ENCODE results near the gene VWDE. TPM values are rescaled to one million over a fixed set of nuclear protein-coding genes. Genes with fewer than 3 reads are reported as not detected.
"Not testable (repeated sequence)": the region's sequence is repeated elsewhere in the genome, so short reads cannot be mapped to it uniquely, and the experiment has no call there.

VWDE gene
- polyA plus RNA-seq (2011; rRNA removed): 2.1 and 2.4 TPM in 2 replicates
- polyA plus RNA-seq (2012; cell fraction: cytosol; rRNA removed): 0.24 and 0.26 TPM in 2 replicates
- polyA plus RNA-seq (2012; cell fraction: nucleus; rRNA removed): 0.31 and 0.40 TPM in 2 replicates
- polyA plus RNA-seq (2017; fragmentation: RNase III; extraction: RNeasy Plus Mini Kit Qiagen cat#74134 plus additional on column Dnase treatment): 0.59 to 1.2 TPM (median 0.73 TPM) in 3 replicates
- polyA minus RNA-seq (2011; rRNA and poly(A)+ RNA removed): 5.5 and 7.2 TPM in 2 replicates

GRCh38 chr7:12403287-12404181, at the start of gene VWDE:
TSS of gene VWDE (minus strand) at chr7:12403865. CDS start at chr7:12403716, 149 bp downstream.
- Histone ChIP-seq H3K9me3 (no peaks in the 10 kb centered on the region), H3K27ac (peak within 1 kb of the TSS; percentile 73 to 87), H3K4me3 (peak within 1 kb of the TSS; percentile 67), H3K4me2 (peak within 1 kb of the TSS; percentile 68), H3K4me1 (no peaks in the 10 kb centered on the region)
- peak; percentile 53 for TF ChIP-seq MAX (IDR thresholded peaks at IDR 0.05)
- TF ChIP-seq JUNB (IDR thresholded peaks at IDR 0.05): no peak
- peak; percentile 32; the same call in 1 of the 2 replicates for TF ChIP-seq PHF8 (IDR thresholded peaks at IDR 0.05; ENCODE audit: borderline replicate concordance, low read depth)
- ChIA-PET POLR2A (interaction anchor here (0.7 kb wide), 1 partner anchor 33 kb away, joined by 3 read pairs; no protein-coding TSS in a partner anchor), CTCF (interaction anchor here (0.9 to 1.2 kb wide), 6 partner anchors 30 to 529 kb away, joined by 3 to 5 read pairs (median 3); partner anchors contain the start of gene TMEM106B)
- FAIRE-seq (no peak), DNase-seq (ENCODE audit: low read depth in 1 of 2, low spot score in 1 of 2) (peak; percentile 61 to 66), ATAC-seq (peak; percentile 90 to 94)
- WGBS (ENCODE audit: missing lambda C conversion rate): under 1% methylated on average over 35 of the region's 54 CpGs

GRCh38 chr7:12453136-12453535, 49.5 kb upstream of the VWDE start:
- H3K4me3 ChIP-seq; FAIRE-seq; POLR2A ChIA-PET; H3K9me3 ChIP-seq; ATAC-seq; H3K4me2 ChIP-seq; H3K27ac ChIP-seq; CTCF ChIA-PET; H3K4me1 ChIP-seq; DNase-seq (ENCODE audit: low read depth in 1 of 2, low spot score in 1 of 2): not testable (repeated sequence)
- 29% methylated on average over 2 of the region's 2 CpGs for WGBS (ENCODE audit: missing lambda C conversion rate)

- Histone ChIP-seq H3K4me1 (no peaks in the 10 kb centered on the region), H3K9me3 (no peaks in the 10 kb centered on the region), H3K4me2 (no peak overlapping the region), H3K4me3 (no peak overlapping the region), H3K27ac (no peak overlapping the region)
- POLR2A ChIA-PET: no interaction called here
- DNase-seq (ENCODE audit: low read depth in 1 of 2, low spot score in 1 of 2): no peak
- CTCF ChIA-PET: interaction anchor here (1.1 to 2.0 kb wide), 3 partner anchors 8 to 32 kb away, joined by 3 to 6 read pairs (median 4); no protein-coding TSS in a partner anchor
- TF ChIP-seq USF2 (IDR thresholded peaks at IDR 0.05): no peak
- TF ChIP-seq ZNF302 (CRISPR knock-in tag; IDR thresholded peaks at IDR 0.05): no peak
- no peak for FAIRE-seq
- WGBS (ENCODE audit: missing lambda C conversion rate): 19% methylated on average over 2 of the region's 2 CpGs
- ATAC-seq: no peak
Measured at GRCh38 chr7:12450615-12451014, 47.0 kb upstream of the VWDE start.

GRCh38 chr7:12444785-12445184, 41.1 kb upstream of the VWDE start:
- TF ChIP-seq RARB (CRISPR knock-in tag; IDR thresholded peaks at IDR 0.05) (no peak), NPAS2 (CRISPR knock-in tag; IDR thresholded peaks at IDR 0.05; ENCODE audit: borderline replicate concordance) (no peak), E2F6 (IDR thresholded peaks at IDR 0.05; ENCODE audit: borderline replicate concordance, low read depth) (no peak), HOXA7 (CRISPR knock-in tag; IDR thresholded peaks at IDR 0.05) (no peak), SMC3 (IDR thresholded peaks at IDR 0.05) (no peak), KDM5A (IDR thresholded peaks at IDR 0.05) (no peak), TFCP2L1 (CRISPR knock-in tag; IDR thresholded peaks at IDR 0.05) (no peak), MYC (IDR thresholded peaks at IDR 0.05; ENCODE audit: borderline replicate concordance, low read length) (no peak), CTCF (IDR thresholded peaks at IDR 0.05) (no peak), HEYL (CRISPR knock-in tag; IDR thresholded peaks at IDR 0.05) (no peak), CBX2 (IDR thresholded peaks at IDR 0.05; ENCODE audit: borderline replicate concordance, low read depth) (no peak), PHF8 (IDR thresholded peaks at IDR 0.05; ENCODE audit: borderline replicate concordance, low read depth) (no peak)
- Histone ChIP-seq H3K27ac (no peak overlapping the region), H3K4me1 (no peaks in the 10 kb centered on the region), H3K4me3 (no peak overlapping the region), H3K4me2 (no peak overlapping the region), H3K9me3 (no peaks in the 10 kb centered on the region)
- POLR2A ChIA-PET: no interaction called here
- CTCF ChIA-PET: no interaction called here
- FAIRE-seq (no peak), ATAC-seq (no peak), DNase-seq (ENCODE audit: low read depth in 1 of 2, low spot score in 1 of 2) (no peak)
- 47% methylated on average over 3 of the region's 3 CpGs for WGBS (ENCODE audit: missing lambda C conversion rate)
